ENCODE data around the gene TSHR. TPM values are rescaled to one million over a fixed set of nuclear protein-coding genes. Genes with fewer than 3 reads are reported as not detected.

TSHR gene
- total RNA-seq, 2 experiments from 2014 or later, result not detected

DNA sequence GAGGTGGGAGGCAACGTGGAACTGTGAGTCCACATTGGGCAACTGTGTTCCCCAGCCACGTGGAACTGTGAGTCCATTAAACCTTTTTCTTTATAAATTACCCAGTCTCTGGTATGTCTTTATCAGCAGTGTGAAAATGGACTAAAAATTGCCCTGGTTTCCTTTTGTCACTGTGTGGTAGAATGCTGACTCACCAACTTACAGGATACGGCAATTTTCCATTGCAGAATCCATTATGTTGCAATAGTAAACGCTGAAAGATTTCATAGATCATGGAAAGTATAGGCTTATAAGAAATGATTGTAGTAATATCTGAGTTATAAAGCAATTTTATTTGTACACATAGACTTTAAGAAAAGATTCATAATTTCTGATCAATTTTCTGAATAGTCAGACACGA lies 172.4 kb downstream of the TSHR start:
- CTCF ChIA-PET, result interaction anchor here (0.7 kb wide), 1 partner anchor 36 kb away, joined by 4 read pairs; no protein-coding TSS in a partner anchor
- intact Hi-C loops (cut with micrococcal nuclease), result no loop called here
- Mint-ChIP-seq H3K27me3 (ENCODE audit: low read depth) (peaks cover 2% of the 10 kb centered on the region), H3K4me1 (ENCODE audit: low read depth) (no peaks in the 10 kb centered on the region), H3K9me3 (peaks cover 1% of the 10 kb centered on the region), H3K27ac (no peak overlapping the region), H3K36me3 (ENCODE audit: low read depth) (no peaks in the 10 kb centered on the region), H3K4me3 (no peak overlapping the region)
- no peak for DNase-seq

DNA sequence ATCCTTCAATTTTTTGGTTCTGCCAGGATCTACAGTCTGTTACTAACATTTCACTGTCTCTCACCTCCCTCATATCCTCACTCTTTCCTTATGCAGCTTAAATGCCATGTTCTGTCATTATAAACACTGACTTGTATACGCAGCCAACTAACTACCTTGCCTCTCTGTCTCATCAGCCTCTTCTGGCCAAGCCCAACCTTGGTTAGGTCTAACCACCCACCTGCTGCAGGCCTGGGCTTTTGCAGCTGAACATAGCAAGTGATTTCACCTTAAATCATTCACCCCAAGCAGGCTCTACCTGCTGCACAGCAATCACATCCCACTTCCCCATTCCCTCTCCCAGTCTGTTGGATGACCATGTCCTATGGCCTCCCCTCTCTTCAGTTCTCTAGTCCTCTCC lies 173.8 kb downstream of the TSHR start:
- no peak overlapping the region for H3K27ac Mint-ChIP-seq
- H3K4me1 Mint-ChIP-seq (ENCODE audit: low read depth), result no peaks in the 10 kb centered on the region
- no peak overlapping the region for H3K4me3 Mint-ChIP-seq
- peaks cover 2% of the 10 kb centered on the region for H3K27me3 Mint-ChIP-seq (ENCODE audit: low read depth)
- DNase-seq, result no peak
- H3K9me3 Mint-ChIP-seq, result peaks cover 1% of the 10 kb centered on the region
- CTCF ChIA-PET, result no interaction called here
- no peaks in the 10 kb centered on the region for H3K36me3 Mint-ChIP-seq (ENCODE audit: low read depth)
- intact Hi-C loops (cut with micrococcal nuclease), result no loop called here

GRCh38 chr14:81132468-81132867 lies 177.0 kb downstream of the TSHR start:
- CTCF ChIA-PET, result interaction anchor here (0.6 kb wide), 1 partner anchor 52 kb away, joined by 3 read pairs; no protein-coding TSS in a partner anchor
- H3K27ac Mint-ChIP-seq, result no peak overlapping the region
- no peak for DNase-seq

DNA sequence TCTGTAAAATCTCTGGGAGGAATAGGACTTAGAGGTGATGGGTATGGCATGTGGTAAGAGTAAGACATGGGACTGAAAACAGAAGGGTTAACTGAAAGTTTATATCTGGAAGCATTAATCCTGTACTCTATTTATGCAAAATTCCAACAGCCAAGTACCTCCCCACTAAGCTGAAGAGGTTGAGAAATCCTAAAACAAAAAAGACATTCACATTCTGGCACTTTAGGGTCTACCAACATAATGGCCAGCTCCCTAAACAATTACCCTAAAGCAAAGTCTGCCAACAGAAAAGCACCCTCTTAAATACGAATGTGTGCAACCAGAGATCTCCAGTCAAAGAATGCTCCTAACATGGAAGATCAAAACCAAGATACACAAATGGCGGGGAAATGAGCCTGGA lies 178.0 kb downstream of the TSHR start:
- Mint-ChIP-seq H3K9me3 (no peaks in the 10 kb centered on the region), H3K4me1 (ENCODE audit: low read depth) (no peaks in the 10 kb centered on the region), H3K27me3 (ENCODE audit: low read depth) (peaks cover 2% of the 10 kb centered on the region), H3K4me3 (no peak overlapping the region), H3K36me3 (ENCODE audit: low read depth) (no peaks in the 10 kb centered on the region), H3K27ac (no peak overlapping the region)
- CTCF ChIA-PET, result interaction anchor here (0.6 to 1.0 kb wide), 2 partner anchors 10 to 11 kb away, joined by 3 to 4 read pairs; no protein-coding TSS in a partner anchor
- no peak for DNase-seq
- intact Hi-C loops (cut with micrococcal nuclease), result no loop called here

More at GRCh38 chr14:81132468-81132867, 177.0 kb downstream of the TSHR start:
- Mint-ChIP-seq H3K4me3 (no peak overlapping the region), H3K36me3 (ENCODE audit: low read depth) (no peaks in the 10 kb centered on the region), H3K9me3 (peaks cover 1% of the 10 kb centered on the region), H3K4me1 (ENCODE audit: low read depth) (no peaks in the 10 kb centered on the region), H3K27me3 (ENCODE audit: low read depth) (peaks cover 2% of the 10 kb centered on the region)
- intact Hi-C loops (cut with micrococcal nuclease), result no loop called here

DNA sequence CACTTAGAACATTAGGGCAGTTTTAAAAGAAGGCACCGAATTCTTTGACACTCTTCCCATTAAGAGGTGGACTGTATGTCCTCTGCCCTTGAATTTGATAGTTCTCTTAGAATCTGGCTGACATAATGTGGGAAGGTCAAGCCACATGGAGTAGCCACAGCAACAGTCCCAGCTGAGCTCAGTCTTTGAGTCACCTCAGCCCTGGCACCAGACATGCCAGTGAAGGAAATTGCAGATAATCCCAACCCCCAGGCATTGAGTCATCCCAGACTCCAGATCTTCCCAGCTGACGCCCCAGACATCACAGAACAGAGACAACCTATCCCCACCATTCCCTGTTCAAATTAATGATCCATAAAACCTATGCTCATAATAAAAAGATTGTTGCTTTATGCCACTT lies 181.9 kb downstream of the TSHR start:
- CTCF ChIA-PET, result interaction anchor here (1.0 kb wide), 1 partner anchor 64 kb away, joined by 3 read pairs; no protein-coding TSS in a partner anchor
- no peak for DNase-seq
- H3K9me3 Mint-ChIP-seq, result no peaks in the 10 kb centered on the region
- H3K36me3 Mint-ChIP-seq (ENCODE audit: low read depth), result no peaks in the 10 kb centered on the region
- H3K4me3 Mint-ChIP-seq, result no peak overlapping the region
- no peak overlapping the region for H3K27ac Mint-ChIP-seq
- no peaks in the 10 kb centered on the region for H3K4me1 Mint-ChIP-seq (ENCODE audit: low read depth)
- intact Hi-C loops (cut with micrococcal nuclease), result no loop called here
- peaks cover 1% of the 10 kb centered on the region for H3K27me3 Mint-ChIP-seq (ENCODE audit: low read depth)

GRCh38 chr14:81138429-81138828 lies 183.0 kb downstream of the TSHR start:
- Mint-ChIP-seq H3K27ac (no peak overlapping the region), H3K4me3 (no peak overlapping the region), H3K4me1 (ENCODE audit: low read depth) (no peaks in the 10 kb centered on the region), H3K27me3 (ENCODE audit: low read depth) (no peaks in the 10 kb centered on the region), H3K36me3 (ENCODE audit: low read depth) (no peaks in the 10 kb centered on the region), H3K9me3 (no peaks in the 10 kb centered on the region)
- intact Hi-C loops (cut with micrococcal nuclease), result no loop called here
- CTCF ChIA-PET, result no interaction called here
- DNase-seq, result no peak

DNA sequence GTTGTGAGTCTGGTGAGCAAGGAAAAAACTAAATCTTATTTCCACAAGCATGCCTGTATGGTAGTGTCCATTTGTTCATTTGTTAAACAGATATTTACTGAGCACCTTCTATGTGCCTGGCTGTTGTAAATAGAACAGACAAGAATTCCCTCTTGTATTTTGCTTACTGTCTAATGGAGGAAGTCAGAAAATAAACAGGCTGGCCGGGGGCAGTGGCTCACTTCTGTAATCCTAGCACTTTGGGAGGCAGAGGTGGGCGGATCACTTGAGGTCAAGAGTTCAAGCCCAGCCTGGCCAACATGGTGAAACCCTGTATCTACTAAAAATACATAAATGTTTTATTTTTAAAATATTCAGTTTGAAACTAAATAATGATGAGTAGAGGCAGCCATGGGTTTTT lies 186.0 kb downstream of the TSHR start:
- H3K27me3 Mint-ChIP-seq (ENCODE audit: low read depth), result no peaks in the 10 kb centered on the region
- no peaks in the 10 kb centered on the region for H3K36me3 Mint-ChIP-seq (ENCODE audit: low read depth)
- H3K9me3 Mint-ChIP-seq, result no peaks in the 10 kb centered on the region
- no peak overlapping the region for H3K4me3 Mint-ChIP-seq
- DNase-seq, result no peak
- no peak overlapping the region for H3K27ac Mint-ChIP-seq
- no peaks in the 10 kb centered on the region for H3K4me1 Mint-ChIP-seq (ENCODE audit: low read depth)
- CTCF ChIA-PET, result interaction anchor here (1.0 kb wide), 1 partner anchor 22 kb away, joined by 3 read pairs; no protein-coding TSS in a partner anchor
- intact Hi-C loops (cut with micrococcal nuclease), result no loop called here

DNA sequence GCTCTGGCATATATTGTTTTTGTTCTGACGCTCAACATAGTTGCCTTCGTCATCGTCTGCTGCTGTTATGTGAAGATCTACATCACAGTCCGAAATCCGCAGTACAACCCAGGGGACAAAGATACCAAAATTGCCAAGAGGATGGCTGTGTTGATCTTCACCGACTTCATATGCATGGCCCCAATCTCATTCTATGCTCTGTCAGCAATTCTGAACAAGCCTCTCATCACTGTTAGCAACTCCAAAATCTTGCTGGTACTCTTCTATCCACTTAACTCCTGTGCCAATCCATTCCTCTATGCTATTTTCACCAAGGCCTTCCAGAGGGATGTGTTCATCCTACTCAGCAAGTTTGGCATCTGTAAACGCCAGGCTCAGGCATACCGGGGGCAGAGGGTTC lies 188.4 kb downstream of the TSHR start:
- H3K9me3 Mint-ChIP-seq, result no peaks in the 10 kb centered on the region
- no peaks in the 10 kb centered on the region for H3K36me3 Mint-ChIP-seq (ENCODE audit: low read depth)
- peaks cover 12% of the 10 kb centered on the region for H3K4me1 Mint-ChIP-seq (ENCODE audit: low read depth)
- DNase-seq, result no peak
- CTCF ChIA-PET, result no interaction called here
- H3K27ac Mint-ChIP-seq, result no peak overlapping the region
- no peaks in the 10 kb centered on the region for H3K27me3 Mint-ChIP-seq (ENCODE audit: low read depth)
- intact Hi-C loops (cut with micrococcal nuclease), result no loop called here
- no peak overlapping the region for H3K4me3 Mint-ChIP-seq

GRCh38 chr14:81144824-81145603 lies 189.6 kb downstream of the TSHR start:
- H3K27me3 Mint-ChIP-seq (ENCODE audit: low read depth), result no peaks in the 10 kb centered on the region
- CTCF ChIA-PET, result interaction anchor here (0.7 to 1.5 kb wide), 3 partner anchors 11 to 157 kb away, joined by 3 read pairs; no protein-coding TSS in a partner anchor
- no peaks in the 10 kb centered on the region for H3K9me3 Mint-ChIP-seq
- no peak overlapping the region for H3K27ac Mint-ChIP-seq
- peaks cover 12% of the 10 kb centered on the region for H3K4me1 Mint-ChIP-seq (ENCODE audit: low read depth)
- intact Hi-C loops (cut with micrococcal nuclease), result no loop called here
- no peak overlapping the region for H3K4me3 Mint-ChIP-seq
- DNase-seq, result no peak
- no peaks in the 10 kb centered on the region for H3K36me3 Mint-ChIP-seq (ENCODE audit: low read depth)

DNA sequence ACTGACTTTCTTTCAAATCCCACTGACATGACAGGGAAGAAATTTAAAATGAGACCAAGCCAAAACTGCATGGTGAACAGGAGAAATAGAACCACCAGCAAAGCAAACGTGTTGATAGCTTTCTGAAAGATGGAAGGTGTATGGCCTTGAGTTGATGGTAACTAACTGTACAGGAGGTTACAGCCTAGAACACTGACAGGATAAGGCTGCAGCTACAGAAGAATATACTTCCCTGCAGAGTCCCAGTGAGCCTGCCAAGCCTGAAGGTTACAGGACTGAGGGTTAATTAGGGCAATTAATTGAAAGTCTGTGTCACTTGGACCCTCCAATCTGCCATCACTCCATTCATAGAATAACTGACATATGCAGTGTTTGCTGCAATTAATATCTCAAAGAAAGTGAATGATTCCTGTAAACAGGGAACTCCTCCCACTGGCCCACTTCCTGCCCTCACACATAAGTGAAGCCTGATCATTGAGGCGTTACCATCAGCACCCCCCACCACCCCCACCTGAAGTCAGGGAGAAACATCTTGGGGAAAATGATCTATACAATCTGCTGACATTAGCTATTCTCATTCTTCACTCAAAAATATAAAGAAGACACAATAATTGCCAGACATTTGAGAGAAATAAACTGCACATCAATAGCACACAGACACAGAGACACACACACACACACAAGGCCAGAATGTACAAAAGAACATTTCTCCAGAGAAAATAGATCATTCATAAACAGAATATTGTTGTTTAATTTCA lies 191.9 kb downstream of the TSHR start:
- H3K27me3 Mint-ChIP-seq (ENCODE audit: low read depth), result no peaks in the 10 kb centered on the region
- CTCF ChIA-PET, result no interaction called here
- intact Hi-C loops (cut with micrococcal nuclease), result no loop called here
- H3K27ac Mint-ChIP-seq, result no peak overlapping the region
- no peak overlapping the region for H3K4me3 Mint-ChIP-seq
- H3K4me1 Mint-ChIP-seq (ENCODE audit: low read depth), result peaks cover 15% of the 10 kb centered on the region
- H3K9me3 Mint-ChIP-seq, result no peaks in the 10 kb centered on the region
- peak; percentile 25 for DNase-seq
- no peaks in the 10 kb centered on the region for H3K36me3 Mint-ChIP-seq (ENCODE audit: low read depth)

DNA sequence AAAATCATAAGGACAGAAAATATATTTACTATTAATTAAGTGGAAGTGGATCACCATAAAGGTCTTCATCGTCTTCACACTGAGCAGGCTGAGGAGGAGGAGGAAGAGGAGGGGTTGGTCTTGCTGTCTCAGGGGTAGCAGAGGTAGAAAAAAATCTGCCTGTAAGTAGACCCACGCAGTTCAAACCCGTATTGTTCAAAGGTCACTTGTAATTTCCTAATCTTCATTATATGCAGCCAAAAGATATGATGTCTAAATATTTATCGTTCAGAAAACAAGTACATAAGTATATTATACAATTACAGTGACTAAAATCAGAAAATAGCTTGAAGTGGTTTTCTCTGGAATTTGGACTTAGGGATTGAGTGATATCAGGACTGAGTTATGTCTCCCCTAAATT lies 193.2 kb downstream of the TSHR start:
- CTCF ChIA-PET, result no interaction called here

GRCh38 chr14:81153187-81153586 lies 197.8 kb downstream of the TSHR start:
- H3K4me1 Mint-ChIP-seq (ENCODE audit: low read depth), result peaks cover 18% of the 10 kb centered on the region
- no peaks in the 10 kb centered on the region for H3K9me3 Mint-ChIP-seq
- H3K36me3 Mint-ChIP-seq (ENCODE audit: low read depth), result peaks cover 2% of the 10 kb centered on the region
- peaks cover 10% of the 10 kb centered on the region for H3K27me3 Mint-ChIP-seq (ENCODE audit: low read depth)
- CTCF ChIA-PET, result interaction anchor here (0.6 to 1.7 kb wide), 4 partner anchors 17 to 211 kb away, joined by 3 to 6 read pairs (median 3); no protein-coding TSS in a partner anchor
- no peak overlapping the region for H3K4me3 Mint-ChIP-seq
- peak; percentile 31 for DNase-seq
- no peak overlapping the region for H3K27ac Mint-ChIP-seq
- intact Hi-C loops (cut with micrococcal nuclease), result loop anchor here (1.0 kb wide), 5 partner anchors 11 to 566 kb away; no protein-coding TSS in a partner anchor

More for the DNA sequence above, 193.2 kb downstream of the TSHR start:
- H3K27ac Mint-ChIP-seq, result no peak overlapping the region
- no peaks in the 10 kb centered on the region for H3K27me3 Mint-ChIP-seq (ENCODE audit: low read depth)
- no peak for DNase-seq
- no peak overlapping the region for H3K4me3 Mint-ChIP-seq
- intact Hi-C loops (cut with micrococcal nuclease), result no loop called here
- H3K4me1 Mint-ChIP-seq (ENCODE audit: low read depth), result peaks cover 28% of the 10 kb centered on the region
- no peaks in the 10 kb centered on the region for H3K9me3 Mint-ChIP-seq
- no peaks in the 10 kb centered on the region for H3K36me3 Mint-ChIP-seq (ENCODE audit: low read depth)
